Omental fat pad (tissue), 4 donors: ENCODE data around the gene PODXL2. TPM values are rescaled to one million over a fixed set of nuclear protein-coding genes. Genes with fewer than 3 reads are reported as not detected.
A peak's percentile ranks its signal among the peaks of the same experiment; 100 is the strongest.

ENCODE experiments used
- ATAC-seq: fragments of 150-250 bp; one replicate; pipeline ENCODE4 v1.9.1; 2016; ENCODE audit warnings: mild to moderate bottlenecking, moderate library complexity; ENCODE audit not compliant: low FRiP score
- DNase-seq: peaks from one replicate; pipeline ENCODE4 v3.0.0-alpha.2; 2019; ENCODE audit warnings: low spot score
- CTCF ChIP-seq, 3 donors: fragments of 450-650 bp; IDR thresholded peaks; one replicate each; pipeline ENCODE4 v1.5.1; 2016 to 2017; ENCODE audit warnings: antibody characterized with exemption in 3 of 3, mild to moderate bottlenecking in 3 of 3, moderate library complexity in 2 of 3
- total RNA-seq, 4 donors: library from RNA; depleted of rRNA; stranded (reverse); fragments of >200 nt; gene quantifications; one replicate each; pipeline ENCODE4 v1.1.0, GENCODE V29; 2016

The PODXL2 gene
- total RNA-seq, 4 donors from 2014 or later = 1.7 to 6.3 (median 2.9) TPM

- no peak for DNase-seq
- no peak for TF ChIP-seq CTCF (IDR thresholded peaks at IDR 0.05)
- no peak for ATAC-seq
Measured at GRCh38 chr3:127694467-127695215, 65.7 kb downstream of the PODXL2 start.

GRCh38 chr3:127697551-127698240, 68.7 kb downstream of the PODXL2 start:
- no peak for TF ChIP-seq CTCF (IDR thresholded peaks at IDR 0.05)
- ATAC-seq (peak; percentile 57), DNase-seq (peak; percentile 73)

- no peak for DNase-seq
Measured at GRCh38 chr3:127698286-127698685, 69.3 kb downstream of the PODXL2 start.

GRCh38 chr3:127698691-127699415, 69.9 kb downstream of the PODXL2 start:
- DNase-seq = no peak
- ATAC-seq = no peak
- no peak for TF ChIP-seq CTCF (IDR thresholded peaks at IDR 0.05)

More at GRCh38 chr3:127698286-127698685, 69.3 kb downstream of the PODXL2 start:
- no peak for ATAC-seq
- no peak for TF ChIP-seq CTCF (IDR thresholded peaks at IDR 0.05)

GRCh38 chr3:127699416-127700300, 70.7 kb downstream of the PODXL2 start:
- no peak for DNase-seq
- ATAC-seq = no peak

More at GRCh38 chr3:127699416-127700300, 70.7 kb downstream of the PODXL2 start:
- no peak for TF ChIP-seq CTCF (IDR thresholded peaks at IDR 0.05)
